Brain pericyte (primary cell): ENCODE data around the gene UIMC1.
"Not testable (repeated sequence)": the region's sequence is repeated elsewhere in the genome, so short reads cannot be mapped to it uniquely, and the experiment has no call there.

Experiments used
- DNase-seq: peaks from one replicate; pipeline ENCODE4 v3.0.0-alpha.2; 2012; ENCODE audit warnings: low read depth, low spot score

Gene UIMC1

GRCh38 chr5:176872586-176872985 is 134.0 kb downstream of the UIMC1 start:
- not testable (repeated sequence) for DNase-seq

- not testable (repeated sequence) for DNase-seq
Observed at GRCh38 chr5:176870644-176871043, 135.9 kb downstream of the UIMC1 start.

- DNase-seq, result no peak
Observed at GRCh38 chr5:176870110-176870591, 136.4 kb downstream of the UIMC1 start.

- DNase-seq, result no peak
Observed at GRCh38 chr5:176869501-176870109, 137.0 kb downstream of the UIMC1 start.

GRCh38 chr5:176868731-176869130 is 137.8 kb downstream of the UIMC1 start:
- DNase-seq, result no peak

- no peak for DNase-seq
Observed at GRCh38 chr5:176868126-176868525, 138.5 kb downstream of the UIMC1 start.

- no peak for DNase-seq
Observed at GRCh38 chr5:176866707-176867310, 139.8 kb downstream of the UIMC1 start.

- no peak for DNase-seq
Observed at GRCh38 chr5:176865964-176866363, 140.6 kb downstream of the UIMC1 start.

GRCh38 chr5:176864755-176865154 is 141.8 kb downstream of the UIMC1 start:
- DNase-seq, result no peak

- DNase-seq, result no peak
Observed at GRCh38 chr5:176863765-176864098, 142.8 kb downstream of the UIMC1 start.

GRCh38 chr5:176863041-176863764 is 143.4 kb downstream of the UIMC1 start:
- DNase-seq, result no peak

- no peak for DNase-seq
Observed at GRCh38 chr5:176862330-176862995, 144.1 kb downstream of the UIMC1 start.

GRCh38 chr5:176861276-176861675 is 145.3 kb downstream of the UIMC1 start:
- DNase-seq, result no peak

GRCh38 chr5:176860381-176860780 is 146.2 kb downstream of the UIMC1 start:
- no peak for DNase-seq

- DNase-seq, result no peak
Observed at GRCh38 chr5:176859916-176860315, 146.7 kb downstream of the UIMC1 start.

GRCh38 chr5:176857894-176858273 is 148.7 kb downstream of the UIMC1 start:
- DNase-seq, result no peak

GRCh38 chr5:176857216-176857893 is 149.2 kb downstream of the UIMC1 start:
- no peak for DNase-seq

- DNase-seq, result no peak
Observed at GRCh38 chr5:176856746-176857145, 149.8 kb downstream of the UIMC1 start.

- DNase-seq, result no peak
Observed at GRCh38 chr5:176855598-176855997, 151.0 kb downstream of the UIMC1 start.
